Stomach (tissue), 9 donors: ENCODE data around the gene IWS1. TPM values are rescaled to one million over a fixed set of nuclear protein-coding genes. Genes with fewer than 3 reads are reported as not detected.

ENCODE experiments used
- DNase-seq, 2 donors: peaks; one replicate each; pipeline versions ENCODE4 v3.0.0 to v3.0.0-alpha.2; 2013 to 2019
- H3K27ac ChIP-seq, 5 donors: fragments of 200-600 bp in 4 of 5; sonication (generic) in 4 of 5; one replicate each; pipeline ENCODE4 v1.5.1; 2013 to 2019; ENCODE audit warnings: mild to moderate bottlenecking in 1 of 5, moderate library complexity in 1 of 5
- H3K27me3 ChIP-seq, 3 donors: fragments of 200-600 bp; sonication (generic); one replicate each; pipeline ENCODE4 v1.5.1; 2017 to 2019; ENCODE audit warnings: mixed run types in 1 of 3
- H3K36me3 ChIP-seq, 4 donors: fragments of 200-600 bp; sonication (generic); 1 replicate in 3 of 4; 2 replicates in 1 of 4; pipeline ENCODE4 v1.5.1; 2016 to 2019
- H3K4me1 ChIP-seq, 4 donors: fragments of 200-600 bp; sonication (generic); one replicate each; pipeline ENCODE4 v1.5.1; 2016 to 2019
- H3K4me3 ChIP-seq, 4 donors: fragments of 200-600 bp; sonication (generic) in 3 of 4; one replicate each; pipeline ENCODE4 v1.5.1; 2016 to 2019; ENCODE audit warnings: mild to moderate bottlenecking in 1 of 4
- H3K9me3 ChIP-seq, 4 donors: fragments of 200-600 bp; sonication (generic); one replicate each; pipeline ENCODE4 v1.5.1; 2016 to 2019
- CTCF ChIP-seq, 7 experiments: fragments of 450-650 bp in 4 of 7; fragments of 200-600 bp in 3 of 7; sonication (generic) in 3 of 7; IDR thresholded peaks; one replicate each; pipeline ENCODE4 v1.5.1; 2016 to 2019; ENCODE audit warnings: antibody characterized with exemption in 7 of 7, control low read depth in 2 of 7, mild to moderate bottlenecking in 1 of 7
- EP300 ChIP-seq: sonication (generic); formaldehyde crosslinking; IDR thresholded peaks from one replicate; pipeline ENCODE4 v1.6.1; 2017; ENCODE audit warnings: antibody characterized with exemption
- POLR2A ChIP-seq, 4 donors: fragments of 450-650 bp; IDR thresholded peaks; one replicate each; pipeline ENCODE4 v1.6.1; 2016; ENCODE audit warnings: antibody characterized with exemption in 4 of 4, control low read depth in 2 of 4, mild to moderate bottlenecking in 1 of 4, moderate library complexity in 1 of 4
- POLR2AphosphoS5 ChIP-seq, 3 donors: sonication (generic); formaldehyde crosslinking; IDR thresholded peaks; one replicate each; pipeline ENCODE4 v1.6.1; 2016; ENCODE audit warnings: antibody characterized with exemption in 3 of 3
- WGBS, 5 donors: extraction: QIAGEN DNeasy Blood & Tissue Kit in 3 of 5; methylation state at CpG; one replicate each; pipeline versions ENCODE4 v1.1.5 to v1.1.7; 2013 to 2018; 5-methylcytosine and 5-hydroxymethylcytosine counted together
- intact Hi-C: fragments of 100-400 bp; cut with DNase I; formaldehyde crosslinking; loops from one replicate; pipeline ENCODE4 v1.15.1; 2023; ENCODE audit warnings: low total_unique reads
- polyA plus RNA-seq, 3 donors: library from polyadenylated mRNA; stranded (reverse); fragments of 200-250 nt; gene quantifications; one replicate each; pipeline ENCODE4 v1.2.3, GENCODE V29; 2013
- total RNA-seq, 5 donors: library from RNA; depleted of rRNA; stranded (reverse); fragments of >200 nt; gene quantifications; one replicate each; pipeline versions ENCODE4 v1.1.0 to v1.2.3, GENCODE V29; 2014 to 2016
- donor health status: healthy with polysubstance abuse.
- donor health status: Bipolar disorder and iron deficiency.
- donor health status: healthy.

Gene IWS1
- total and polyA plus RNA-seq, 8 donors: 18.7 to 145 (median 36.4) TPM

DNA sequence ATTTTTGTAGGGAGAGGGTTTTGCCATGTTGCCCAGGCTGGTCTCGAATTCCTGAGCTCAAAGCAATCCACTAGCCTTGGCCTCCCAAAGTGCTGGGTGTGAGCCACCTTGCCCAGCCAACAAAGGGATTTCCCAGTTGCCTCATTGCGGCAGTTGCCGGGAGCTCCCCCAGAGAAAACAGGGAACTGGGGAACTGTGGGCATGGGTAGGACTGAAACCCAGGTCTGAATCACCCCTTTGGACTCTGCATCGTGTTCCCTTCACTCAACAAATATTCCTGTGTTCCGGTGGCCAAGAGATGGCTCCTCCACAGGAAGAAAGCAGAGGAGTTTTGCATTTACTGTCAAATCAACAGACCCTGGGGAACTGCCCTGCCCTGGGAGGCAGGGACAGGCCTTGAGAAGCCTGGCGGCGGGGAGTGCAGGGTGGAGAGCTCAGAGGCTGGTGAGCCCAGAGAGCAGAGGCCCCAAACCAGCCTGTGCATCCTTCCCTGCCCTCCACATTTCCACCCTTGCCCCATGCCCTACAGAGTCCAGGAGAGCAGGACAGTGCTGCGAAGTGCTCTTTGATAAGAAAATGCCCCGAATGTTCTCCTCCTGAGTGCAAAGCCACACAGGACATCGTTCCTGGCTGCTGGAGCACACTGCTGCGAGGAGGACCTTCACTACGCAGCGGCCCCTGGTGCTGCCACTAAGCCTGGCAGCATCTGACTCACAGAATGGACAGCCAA lies 34.1 kb upstream of the IWS1 start:
- Histone ChIP-seq H3K4me3 (no peak overlapping the region), H3K27me3 (peaks cover 0 to 5% (median 4%) of the 10 kb centered on the region in 3 donors), H3K4me1 (no peaks in the 10 kb centered on the region), H3K9me3 (peaks cover 0 to 15% (median 8%) of the 10 kb centered on the region in 4 donors), H3K36me3 (no peaks in the 10 kb centered on the region), H3K27ac (no peak overlapping the region)
- 73 to 81% (median 78%) methylated on average over 12 to 13 of the region's 13 CpGs for WGBS, 5 donors
- TF ChIP-seq POLR2AphosphoS5 (IDR thresholded peaks at IDR 0.05): no peak
- TF ChIP-seq EP300: no peak
- no peak for TF ChIP-seq CTCF (IDR thresholded peaks at IDR 0.05)
- no peak for TF ChIP-seq POLR2A (IDR thresholded peaks at IDR 0.05)
- intact Hi-C loops: no loop called here
- DNase-seq: peak in 1 of 2 donors; percentile 4

- H3K9me3 ChIP-seq: peaks cover 0 to 15% (median 8%) of the 10 kb centered on the region in 4 donors
- H3K4me1 ChIP-seq: no peaks in the 10 kb centered on the region
- H3K27ac ChIP-seq: no peak overlapping the region
- 80 to 85% (median 84%) methylated on average over 5 of the region's 5 CpGs for WGBS, 5 donors
- H3K4me3 ChIP-seq: no peak overlapping the region
- no peaks in the 10 kb centered on the region for H3K36me3 ChIP-seq
- TF ChIP-seq EP300 (no peak), CTCF (IDR thresholded peaks at IDR 0.05) (no peak), POLR2A (IDR thresholded peaks at IDR 0.05) (no peak), POLR2AphosphoS5 (IDR thresholded peaks at IDR 0.05) (no peak)
- intact Hi-C loops: no loop called here
- H3K27me3 ChIP-seq: peaks cover 0 to 5% (median 4%) of the 10 kb centered on the region in 3 donors
- DNase-seq: peak in 1 of 2 donors; percentile 3
Measured at GRCh38 chr2:127559454-127559853, 33.2 kb upstream of the IWS1 start.

- peak in 1 of 2 donors; percentile 13 for DNase-seq
- Histone ChIP-seq H3K4me3 (no peak overlapping the region), H3K27me3 (peaks cover 0 to 5% (median 4%) of the 10 kb centered on the region in 3 donors), H3K9me3 (peaks cover 0 to 15% (median 8%) of the 10 kb centered on the region in 4 donors), H3K36me3 (no peaks in the 10 kb centered on the region), H3K4me1 (no peaks in the 10 kb centered on the region), H3K27ac (no peak overlapping the region)
- 75 to 85% (median 80%) methylated on average over 8 of the region's 8 CpGs for WGBS, 5 donors
- intact Hi-C loops: no loop called here
- no peak for TF ChIP-seq EP300
- no peak for TF ChIP-seq POLR2AphosphoS5 (IDR thresholded peaks at IDR 0.05)
- no peak for TF ChIP-seq CTCF (IDR thresholded peaks at IDR 0.05)
- no peak for TF ChIP-seq POLR2A (IDR thresholded peaks at IDR 0.05)
Measured at GRCh38 chr2:127558911-127559310, 32.6 kb upstream of the IWS1 start.

- Histone ChIP-seq H3K27ac (no peak overlapping the region), H3K9me3 (peaks cover 0 to 15% (median 8%) of the 10 kb centered on the region in 4 donors), H3K4me1 (no peaks in the 10 kb centered on the region), H3K27me3 (no peaks in the 10 kb centered on the region), H3K36me3 (no peaks in the 10 kb centered on the region), H3K4me3 (no peak overlapping the region)
- TF ChIP-seq EP300 (no peak), CTCF (IDR thresholded peaks at IDR 0.05) (no peak), POLR2AphosphoS5 (IDR thresholded peaks at IDR 0.05) (no peak)
- intact Hi-C loops: no loop called here
- no peak for DNase-seq
- WGBS, 5 donors: 77 to 87% (median 79%) methylated on average over 2 of the region's 2 CpGs
Measured at GRCh38 chr2:127552846-127553245, 26.6 kb upstream of the IWS1 start.
